Fibroblast of lung (primary cell): ENCODE data around the gene DBH.

Experiments used
- CTCF ChIP-seq, 2 donors: IDR thresholded peaks in 1 of 2; conservative IDR thresholded peaks in 1 of 2; 1 replicate in 1 of 2; 2 replicates in 1 of 2; pipeline ENCODE4 v1.5.1; 2011 to 2012; ENCODE audit warnings: low read length in 2 of 2, control low read depth in 1 of 2, inconsistent platforms in 1 of 2, low read depth in 1 of 2, mild to moderate bottlenecking in 1 of 2
- EZH2 ChIP-seq: IDR thresholded peaks from 2 replicates; pipeline ENCODE4 v1.5.1; 2012; ENCODE audit warnings: low read length, control low read depth, mild to moderate bottlenecking; ENCODE audit errors: missing control alignments

DNA sequence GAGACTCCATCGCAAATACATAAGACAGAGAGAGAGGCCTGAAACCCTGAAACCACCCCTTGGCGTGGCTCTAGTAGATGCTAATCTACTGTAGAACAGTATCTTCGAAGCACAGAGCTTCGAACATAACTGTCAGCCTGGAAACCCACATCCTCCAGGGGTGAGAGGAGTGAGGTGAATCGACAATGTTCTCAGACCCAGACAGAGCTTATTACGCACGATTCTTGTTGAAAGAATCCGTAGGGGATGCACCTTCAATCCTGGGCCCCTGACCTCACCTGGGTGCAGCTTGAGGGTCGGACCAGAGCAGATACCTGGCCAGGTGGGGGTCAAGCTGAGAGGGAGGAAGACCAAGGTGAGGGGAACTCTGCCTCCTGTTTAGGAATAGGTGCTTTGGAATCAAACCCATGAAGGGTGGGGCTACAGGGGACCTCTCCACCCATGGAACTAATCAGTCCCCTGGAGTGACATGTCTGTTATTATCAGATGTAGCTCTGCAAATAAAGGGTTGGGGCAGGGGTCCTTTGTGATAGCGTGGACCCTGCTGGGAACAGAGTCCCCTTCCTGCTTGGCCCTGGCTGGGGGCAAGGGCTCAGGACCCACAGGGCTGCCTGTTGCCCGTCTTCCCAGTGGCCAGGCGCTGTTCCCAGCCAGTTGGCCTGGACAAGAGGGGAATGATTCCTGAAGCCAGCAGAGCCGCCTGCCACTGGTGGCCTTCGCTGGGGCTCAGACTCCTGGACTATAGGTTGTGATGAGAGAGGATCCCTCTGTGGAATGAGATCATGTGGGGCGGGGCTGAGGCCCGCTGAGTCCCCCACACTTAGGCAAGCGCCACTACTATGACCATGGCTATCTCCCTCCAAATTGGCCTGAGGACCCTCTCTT is 41.2 kb downstream of the DBH start:
- TF ChIP-seq CTCF (conservative IDR thresholded peaks at IDR 0.05 in 1 of 2, IDR thresholded peaks at IDR 0.05 in 1 of 2; ENCODE audit: low read depth in 1 of 2, low read length in 2 of 2) (no peak), EZH2 (no peak)
